Adrenal gland (tissue), 5 donors: Measurements from ENCODE around the gene GKN1.

ENCODE experiments used
- POLR2A ChIP-seq, 2 donors: fragments of 450-650 bp; IDR thresholded peaks; one replicate each; pipeline ENCODE4 v1.6.1; 2017; ENCODE audit warnings: antibody characterized with exemption in 2 of 2, mild to moderate bottlenecking in 2 of 2, moderate library complexity in 1 of 2
- TF ChIP-seq, protein P1 (sequence below), 6 experiments: fragments of 450-650 bp in 4 of 6; fragments of 200-600 bp in 2 of 6; sonication (generic) in 1 of 6; IDR thresholded peaks; 1 replicate in 5 of 6; 2 replicates in 1 of 6; pipeline versions ENCODE4 v1.5.1 to v1.8.0; 2016 to 2021; ENCODE audit warnings: antibody characterized with exemption in 6 of 6, mild to moderate bottlenecking in 2 of 6, moderate library complexity in 1 of 6
- donor health status: DM: no; HTN: no; CAD: no.

DNA sequence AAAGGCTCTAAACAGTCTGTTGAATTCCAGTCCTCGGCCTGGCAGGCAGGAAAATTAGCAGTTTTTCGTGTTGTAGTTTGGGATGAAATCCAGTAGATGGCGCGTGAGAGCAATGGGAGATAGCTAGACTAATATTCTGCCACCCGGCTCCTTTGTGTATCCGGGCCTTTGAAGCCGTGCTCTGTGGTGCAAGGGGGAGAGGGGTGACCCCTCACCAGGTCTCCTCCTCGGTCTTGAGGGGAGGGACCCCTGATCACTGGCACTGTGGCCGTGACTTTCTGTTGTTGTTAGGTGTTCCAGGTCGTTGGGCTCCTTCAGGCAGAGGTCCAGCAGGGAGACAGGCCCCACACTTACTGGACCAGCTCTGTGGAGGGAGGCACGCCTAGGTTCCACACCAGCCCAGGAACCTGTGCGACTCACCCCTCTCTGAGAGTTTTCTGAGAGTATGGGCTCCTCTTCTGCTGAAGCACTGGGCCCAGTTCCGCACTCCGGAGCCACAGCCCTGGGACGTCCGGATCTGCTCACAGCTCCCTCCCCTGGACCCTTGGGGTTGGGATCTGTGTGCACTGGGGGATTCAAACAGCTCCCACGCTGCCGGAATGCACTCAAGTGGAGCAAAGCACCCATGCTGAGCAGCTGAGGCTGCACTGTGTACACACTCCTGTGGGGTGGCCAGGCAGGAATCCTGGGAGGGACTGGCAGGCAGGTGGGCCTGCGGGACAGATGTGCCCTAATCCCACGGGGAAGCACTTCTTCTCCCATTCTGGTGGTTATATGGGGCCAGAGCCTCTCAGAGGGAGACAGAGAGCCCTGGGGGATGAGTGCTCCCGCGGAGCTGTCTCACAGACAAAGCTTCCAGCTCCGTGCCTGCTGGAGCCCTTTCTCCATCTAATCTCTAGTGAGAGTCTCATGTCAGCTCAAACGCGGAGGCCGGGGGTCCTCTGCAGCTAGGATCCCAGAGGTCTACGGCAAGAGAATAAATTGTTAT lies 30.6 kb upstream of the GKN1 start:
- TF ChIP-seq, protein P1, sequence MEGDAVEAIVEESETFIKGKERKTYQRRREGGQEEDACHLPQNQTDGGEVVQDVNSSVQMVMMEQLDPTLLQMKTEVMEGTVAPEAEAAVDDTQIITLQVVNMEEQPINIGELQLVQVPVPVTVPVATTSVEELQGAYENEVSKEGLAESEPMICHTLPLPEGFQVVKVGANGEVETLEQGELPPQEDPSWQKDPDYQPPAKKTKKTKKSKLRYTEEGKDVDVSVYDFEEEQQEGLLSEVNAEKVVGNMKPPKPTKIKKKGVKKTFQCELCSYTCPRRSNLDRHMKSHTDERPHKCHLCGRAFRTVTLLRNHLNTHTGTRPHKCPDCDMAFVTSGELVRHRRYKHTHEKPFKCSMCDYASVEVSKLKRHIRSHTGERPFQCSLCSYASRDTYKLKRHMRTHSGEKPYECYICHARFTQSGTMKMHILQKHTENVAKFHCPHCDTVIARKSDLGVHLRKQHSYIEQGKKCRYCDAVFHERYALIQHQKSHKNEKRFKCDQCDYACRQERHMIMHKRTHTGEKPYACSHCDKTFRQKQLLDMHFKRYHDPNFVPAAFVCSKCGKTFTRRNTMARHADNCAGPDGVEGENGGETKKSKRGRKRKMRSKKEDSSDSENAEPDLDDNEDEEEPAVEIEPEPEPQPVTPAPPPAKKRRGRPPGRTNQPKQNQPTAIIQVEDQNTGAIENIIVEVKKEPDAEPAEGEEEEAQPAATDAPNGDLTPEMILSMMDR (IDR thresholded peaks at IDR 0.05), result peak; percentile 77 to 90 (median 84)
- no peak for TF ChIP-seq POLR2A (IDR thresholded peaks at IDR 0.05)
